Stimulated activated CD8-positive, alpha-beta memory T cell treated with anti-CD3 and anti-CD28 coated beads, Interleukin-12 subunit alpha, Interleukin-12 subunit beta, amount 100 ng/mL, for 24 hours (primary cell): Measurements from ENCODE around the gene C3orf52.

Source experiments
- DNase-seq: peaks from one replicate; pipeline ENCODE4 v3.0.0-alpha.2; 2020; ENCODE audit errors: extremely low read depth

Gene C3orf52

GRCh38 chr3:112136959-112137693, 50.9 kb downstream of the C3orf52 start:
- no peak for DNase-seq

GRCh38 chr3:112137781-112138180, 51.6 kb downstream of the C3orf52 start:
- no peak for DNase-seq

- no peak for DNase-seq
Observed at GRCh38 chr3:112138219-112138969, 52.2 kb downstream of the C3orf52 start.

GRCh38 chr3:112140584-112140983, 54.4 kb downstream of the C3orf52 start:
- no peak for DNase-seq

- no peak for DNase-seq
Observed at GRCh38 chr3:112141293-112141692, 55.1 kb downstream of the C3orf52 start.

GRCh38 chr3:112143251-112143650, 57.1 kb downstream of the C3orf52 start:
- DNase-seq: no peak

GRCh38 chr3:112143689-112144088, 57.5 kb downstream of the C3orf52 start:
- DNase-seq: no peak

- DNase-seq: no peak
Observed at GRCh38 chr3:112149136-112149535, 62.9 kb downstream of the C3orf52 start.

GRCh38 chr3:112167758-112168157, 81.6 kb downstream of the C3orf52 start:
- no peak for DNase-seq
